HepG2 (cell line): ENCODE results near the gene TET3. TPM values are rescaled to one million over a fixed set of nuclear protein-coding genes. Genes with fewer than 3 reads are reported as not detected.

Source experiments
- AKAP8 ChIP-seq: sonication (generic); formaldehyde crosslinking; IDR thresholded peaks from 2 replicates; pipeline ENCODE4 v1.5.1; 2020; ENCODE audit warnings: mild to moderate bottlenecking, missing genetic modification reagents
- ARID5B ChIP-seq: IDR thresholded peaks from 2 replicates; pipeline ENCODE4 v1.4.0; 2020; ENCODE audit warnings: mild to moderate bottlenecking, missing genetic modification reagents
- ATF7-NPFF ChIP-seq: sonication (generic); formaldehyde crosslinking; IDR thresholded peaks from 2 replicates; pipeline ENCODE4 v1.8.1; 2023; ENCODE audit warnings: mild to moderate bottlenecking, low read depth, missing genetic modification reagents, moderate library complexity
- BCL6 ChIP-seq: IDR thresholded peaks from 2 replicates; pipeline ENCODE4 v1.6.1; 2016; ENCODE audit warnings: missing genetic modification reagents, missing compliant biosample characterization
- CCAR2 ChIP-seq: fragments of 200-400 bp; formaldehyde crosslinking; optimal IDR thresholded peaks from 2 replicates; pipeline ENCODE3; 2018; ENCODE audit warnings: low read depth, mild to moderate bottlenecking, low read length, moderate library complexity
- FOXA3 ChIP-seq: IDR thresholded peaks from 2 replicates; pipeline ENCODE4 v1.6.1; 2016; ENCODE audit warnings: missing genetic modification reagents, missing compliant biosample characterization
- GABPB1 ChIP-seq: IDR thresholded peaks from 2 replicates; pipeline ENCODE4 v1.6.1; 2016; ENCODE audit warnings: mild to moderate bottlenecking, missing genetic modification reagents, moderate library complexity, missing compliant biosample characterization
- NPAS2 ChIP-seq: sonication (generic); formaldehyde crosslinking; IDR thresholded peaks from 2 replicates; pipeline ENCODE4 v1.8.0; 2022; ENCODE audit warnings: mild to moderate bottlenecking, missing genetic modification reagents, borderline replicate concordance
- POGZ ChIP-seq: sonication (generic); formaldehyde crosslinking; IDR thresholded peaks from 2 replicates; pipeline ENCODE4 v1.4.0; 2020; ENCODE audit warnings: mild to moderate bottlenecking, missing genetic modification reagents
- RFXANK ChIP-seq: IDR thresholded peaks from 2 replicates; pipeline ENCODE4 v1.6.1; 2016
- SETDB1 ChIP-seq: sonication (generic); formaldehyde crosslinking; IDR thresholded peaks from 2 replicates; pipeline ENCODE4 v1.5.1; 2020; ENCODE audit warnings: missing genetic modification reagents, mild to moderate bottlenecking, borderline replicate concordance
- TIGD3 ChIP-seq: sonication (generic); formaldehyde crosslinking; IDR thresholded peaks from 2 replicates; pipeline ENCODE4 v1.5.1; 2020; ENCODE audit warnings: mild to moderate bottlenecking, missing genetic modification reagents, borderline replicate concordance
- ZC3H4 ChIP-seq: sonication (generic); formaldehyde crosslinking; IDR thresholded peaks from 2 replicates; pipeline ENCODE4 v1.4.0; 2020; ENCODE audit warnings: missing genetic modification reagents, borderline replicate concordance
- ZKSCAN5 ChIP-seq: sonication (generic); formaldehyde crosslinking; IDR thresholded peaks from 2 replicates; pipeline ENCODE4 v1.5.1; 2020; ENCODE audit warnings: mild to moderate bottlenecking, missing genetic modification reagents
- ZMYM4 ChIP-seq: sonication (generic); formaldehyde crosslinking; IDR thresholded peaks from 2 replicates; pipeline ENCODE4 v1.8.1; 2023; ENCODE audit warnings: mild to moderate bottlenecking, missing genetic modification reagents
- ZNF572 ChIP-seq: sonication (generic); formaldehyde crosslinking; IDR thresholded peaks from 2 replicates; pipeline ENCODE4 v1.5.1; 2020; ENCODE audit warnings: mild to moderate bottlenecking, missing genetic modification reagents
- ZNF652 ChIP-seq: IDR thresholded peaks from 2 replicates; pipeline ENCODE4 v1.6.1; 2016; ENCODE audit warnings: low read depth, borderline replicate concordance
- polyA plus RNA-seq, 8 experiments: library from polyadenylated mRNA; depleted of rRNA in 3 of 8; stranded (reverse) in 7 of 8; unstranded in 1 of 8; fragments of >200 nt; fragmentation: Illumina TruSeq in 4 of 8; extraction: Trizol in 4 of 8; gene quantifications; 2 replicates each; pipeline versions ENCODE4 v1.2.1 to v1.2.3, GENCODE V29; 2011 to 2016; ENCODE audit warnings: low read depth in 4 of 8, missing spikeins in 1 of 8, mixed read lengths in 1 of 8; ENCODE audit not compliant: insufficient read depth in 1 of 8
- total RNA-seq, 5 experiments: library from RNA; depleted of rRNA; stranded (reverse); fragments of >200 nt; fragmentation: Illumina TruSeq; extraction: Trizol; gene quantifications; 2 replicates each; pipeline ENCODE4 v1.2.3, GENCODE V29; 2016; ENCODE audit warnings: low read depth in 1 of 5
- TF ChIP-seq, protein P1 (sequence below), 2 experiments: sonication (generic) in 1 of 2; formaldehyde crosslinking in 1 of 2; IDR thresholded peaks; 2 replicates each; pipeline versions ENCODE4 v1.5.1 to v1.6.1; 2011 to 2020; ENCODE audit warnings: borderline replicate concordance in 1 of 2, low read depth in 1 of 2, low read length in 1 of 2, mild to moderate bottlenecking in 1 of 2, missing genetic modification reagents in 1 of 2, moderate library complexity in 1 of 2
- TF ChIP-seq, protein P2 (sequence below): IDR thresholded peaks from 2 replicates; pipeline ENCODE4 v1.6.1; 2016; ENCODE audit warnings: missing compliant biosample characterization, missing genetic modification reagents, borderline replicate concordance

TET3 gene
- total and polyA plus RNA-seq, 2 of the 13 experiments (the other 11 are each of a cell fraction or from before 2014, with no cell fraction given): 4.3 to 6.8 TPM

GRCh38 chr2:73970850-73971471 is 13.7 kb upstream of the TET3 start (continued):
- no peak for TF ChIP-seq ZC3H4 (CRISPR knock-in tag)
- no peak for TF ChIP-seq TIGD3 (CRISPR knock-in tag)
- TF ChIP-seq NPAS2 (CRISPR knock-in tag): no peak
- TF ChIP-seq ZKSCAN5 (CRISPR knock-in tag): no peak
- no peak for TF ChIP-seq AKAP8 (CRISPR knock-in tag)
- no peak for TF ChIP-seq RFXANK
- TF ChIP-seq GABPB1 (CRISPR knock-in tag): no peak
- no peak for TF ChIP-seq POGZ (CRISPR knock-in tag)
- TF ChIP-seq ZNF652: no peak
- TF ChIP-seq SETDB1: no peak
- peak; percentile 37; the same call in 1 of the 2 replicates for TF ChIP-seq BCL6 (CRISPR knock-in tag)
- TF ChIP-seq, protein P1, sequence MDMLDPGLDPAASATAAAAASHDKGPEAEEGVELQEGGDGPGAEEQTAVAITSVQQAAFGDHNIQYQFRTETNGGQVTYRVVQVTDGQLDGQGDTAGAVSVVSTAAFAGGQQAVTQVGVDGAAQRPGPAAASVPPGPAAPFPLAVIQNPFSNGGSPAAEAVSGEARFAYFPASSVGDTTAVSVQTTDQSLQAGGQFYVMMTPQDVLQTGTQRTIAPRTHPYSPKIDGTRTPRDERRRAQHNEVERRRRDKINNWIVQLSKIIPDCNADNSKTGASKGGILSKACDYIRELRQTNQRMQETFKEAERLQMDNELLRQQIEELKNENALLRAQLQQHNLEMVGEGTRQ (IDR thresholded peaks at IDR 0.05; ENCODE audit: low read depth, low read length): no peak
- TF ChIP-seq, protein P1 (CRISPR knock-in tag; IDR thresholded peaks at IDR 0.05; ENCODE audit: borderline replicate concordance): no peak
- TF ChIP-seq CCAR2: no peak
- no peak for TF ChIP-seq ZMYM4 (CRISPR knock-in tag)
- no peak for TF ChIP-seq FOXA3
- TF ChIP-seq, protein P2, sequence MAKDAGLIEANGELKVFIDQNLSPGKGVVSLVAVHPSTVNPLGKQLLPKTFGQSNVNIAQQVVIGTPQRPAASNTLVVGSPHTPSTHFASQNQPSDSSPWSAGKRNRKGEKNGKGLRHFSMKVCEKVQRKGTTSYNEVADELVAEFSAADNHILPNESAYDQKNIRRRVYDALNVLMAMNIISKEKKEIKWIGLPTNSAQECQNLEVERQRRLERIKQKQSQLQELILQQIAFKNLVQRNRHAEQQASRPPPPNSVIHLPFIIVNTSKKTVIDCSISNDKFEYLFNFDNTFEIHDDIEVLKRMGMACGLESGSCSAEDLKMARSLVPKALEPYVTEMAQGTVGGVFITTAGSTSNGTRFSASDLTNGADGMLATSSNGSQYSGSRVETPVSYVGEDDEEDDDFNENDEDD: no peak
- TF ChIP-seq ATF7-NPFF (CRISPR knock-in tag): no peak
- TF ChIP-seq ARID5B (CRISPR knock-in tag): peak; percentile 72
- TF ChIP-seq ZNF572 (CRISPR knock-in tag): no peak
